Lower leg skin (tissue), 3 donors: ENCODE data around the gene OR9G1.

Experiments
- CTCF ChIP-seq, 3 donors: fragments of 450-650 bp; IDR thresholded peaks; one replicate each; pipeline ENCODE4 v1.5.1; 2016; ENCODE audit warnings: antibody characterized with exemption in 3 of 3, mild to moderate bottlenecking in 3 of 3, moderate library complexity in 2 of 3
- POLR2A ChIP-seq, 2 donors: fragments of 450-650 bp; IDR thresholded peaks; one replicate each; pipeline ENCODE4 v1.6.1; 2016 to 2017; ENCODE audit warnings: antibody characterized with exemption in 2 of 2, mild to moderate bottlenecking in 1 of 2, moderate library complexity in 1 of 2

- TF ChIP-seq CTCF (IDR thresholded peaks at IDR 0.05) (no peak), POLR2A (IDR thresholded peaks at IDR 0.05) (no peak)
Observed at GRCh38 chr11:56751480-56751879, 52.6 kb downstream of the OR9G1 start.
